Anterior cingulate cortex (tissue), 58 donors: Measurements from ENCODE around the gene B3GALNT1.
A peak's percentile ranks its signal among the peaks of the same experiment; 100 is the strongest.

Source experiments
- DNase-seq, 58 donors: peaks; one replicate each; lab custom pipeline; 2025; lab: John Stamatoyannopoulos, UW

Gene B3GALNT1

DNA sequence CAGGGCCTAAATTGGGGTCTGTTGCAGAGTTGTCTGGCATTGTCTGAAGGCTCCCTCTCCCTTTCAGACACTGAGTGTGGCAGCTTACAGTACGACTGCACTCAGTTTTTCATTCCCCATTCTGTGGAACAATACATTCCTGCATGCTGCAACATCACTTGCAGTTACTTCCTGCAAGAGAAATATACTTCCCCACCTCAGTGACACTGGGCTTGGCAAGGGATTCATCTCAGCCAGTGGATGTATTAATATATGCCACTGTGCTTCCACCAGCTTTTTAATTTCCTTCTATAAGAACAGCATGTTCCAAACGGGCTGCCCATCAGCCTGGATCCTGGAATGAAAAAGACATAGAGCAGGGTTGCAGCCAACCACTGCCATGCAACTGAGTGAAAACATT is 23.1 kb downstream of the B3GALNT1 start:
- DNase-seq: no peak

DNA sequence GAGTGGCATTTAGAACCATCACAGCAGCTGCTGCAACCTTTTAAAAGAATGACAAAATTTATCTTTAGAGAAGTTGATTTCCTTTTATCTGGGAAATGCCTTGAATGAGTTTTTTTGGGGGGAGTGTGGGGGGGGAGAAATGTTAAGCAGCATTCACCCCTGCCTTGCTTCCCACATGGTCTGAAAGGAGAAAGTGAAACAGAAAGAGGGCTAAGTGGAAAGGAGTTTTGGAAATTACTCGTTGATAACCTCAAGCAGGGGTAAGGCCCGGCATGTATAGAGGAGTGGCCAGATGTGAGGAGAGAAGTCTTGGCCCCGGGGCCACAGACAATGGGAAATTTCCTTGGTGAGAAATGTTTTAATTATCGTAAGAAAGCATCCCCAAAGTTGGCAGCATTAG is 23.5 kb downstream of the B3GALNT1 start:
- no peak for DNase-seq

DNA sequence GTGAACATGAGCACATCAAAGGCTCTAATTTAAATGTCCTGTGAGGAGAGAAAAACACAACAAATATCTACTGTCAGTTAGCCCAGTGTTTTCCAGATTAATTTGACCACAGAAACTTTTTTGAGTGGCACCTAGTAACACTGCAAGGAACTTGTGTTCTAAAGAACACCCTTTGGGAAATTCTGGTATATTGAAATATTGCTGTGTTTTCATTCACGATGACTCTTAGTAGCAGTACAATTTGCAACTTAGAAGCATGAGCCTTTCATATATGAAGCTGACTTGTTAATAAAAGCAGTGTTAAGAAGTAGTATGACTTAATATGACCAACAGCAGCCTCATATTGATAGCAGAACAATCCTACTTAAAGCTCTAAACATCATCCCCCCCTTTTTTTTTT is 32.0 kb downstream of the B3GALNT1 start:
- DNase-seq: no peak

DNA sequence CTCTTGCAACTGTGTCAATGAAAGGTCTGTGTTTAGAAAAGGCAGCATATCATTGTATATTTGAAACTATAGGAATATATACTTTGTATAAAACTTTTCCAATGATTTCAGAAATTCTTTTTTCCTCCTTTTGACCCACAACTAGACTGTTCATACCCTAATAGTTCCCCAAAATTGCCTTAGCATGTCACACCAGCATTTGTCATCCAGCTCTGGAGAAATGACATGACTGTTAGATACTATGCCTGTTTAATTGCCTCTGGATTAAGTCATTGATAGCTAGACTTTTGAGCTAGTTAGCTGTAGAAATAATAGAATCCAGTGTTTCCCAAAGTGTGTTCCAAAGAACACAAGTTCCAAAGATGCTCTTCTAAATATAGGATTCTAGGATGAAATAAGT is 32.4 kb downstream of the B3GALNT1 start:
- no peak for DNase-seq

DNA sequence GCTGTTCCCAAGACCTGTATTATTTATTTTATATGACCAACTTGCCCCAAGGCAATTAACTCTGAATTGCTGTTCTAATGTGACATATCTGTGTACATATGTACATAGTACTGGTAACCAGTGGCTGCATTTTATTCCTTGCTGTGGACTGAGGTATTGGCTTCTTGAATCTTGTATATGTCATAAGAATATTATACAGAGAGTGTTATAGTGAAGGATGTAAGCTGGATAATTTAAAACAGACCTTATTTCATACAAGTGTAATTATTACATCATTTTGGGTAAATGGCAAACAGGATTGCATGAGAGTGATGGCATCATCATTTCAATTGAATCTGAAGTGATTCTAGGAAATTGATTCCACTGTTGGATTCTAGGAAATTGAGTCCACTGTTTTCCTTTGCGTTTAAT is 32.9 kb downstream of the B3GALNT1 start:
- DNase-seq: no peak

DNA sequence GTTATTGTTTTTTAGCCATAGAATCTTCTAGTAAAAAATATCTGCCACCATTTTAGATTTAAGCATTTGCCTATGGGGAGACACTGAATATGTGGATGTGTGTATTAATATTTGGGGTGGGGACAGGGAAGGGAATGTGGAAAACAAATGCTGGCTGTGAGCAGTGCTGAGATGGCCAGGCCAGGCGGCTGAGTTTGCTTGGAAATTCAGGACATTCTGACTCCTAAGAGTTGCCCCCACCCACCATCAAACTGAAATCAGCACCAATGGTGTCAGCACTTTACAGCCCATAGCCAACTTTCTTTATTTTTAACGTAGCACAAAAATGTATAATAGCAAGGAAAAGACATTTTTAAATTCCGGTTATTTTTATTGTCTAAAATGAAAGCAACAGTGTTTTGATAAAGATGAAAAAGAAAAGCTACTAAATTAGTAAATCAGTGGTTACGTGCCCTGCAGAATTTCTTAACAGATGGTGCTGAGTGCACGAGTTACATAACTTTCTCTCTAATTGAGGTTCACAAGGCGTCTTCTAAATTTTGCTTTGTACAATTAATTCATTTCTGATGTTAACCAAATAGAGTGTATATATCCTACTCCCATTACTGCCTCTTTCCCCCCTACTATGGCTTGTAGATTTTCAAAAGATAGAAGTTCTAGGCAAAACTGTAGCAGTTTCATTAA is 34.0 kb downstream of the B3GALNT1 start:
- no peak for DNase-seq

DNA sequence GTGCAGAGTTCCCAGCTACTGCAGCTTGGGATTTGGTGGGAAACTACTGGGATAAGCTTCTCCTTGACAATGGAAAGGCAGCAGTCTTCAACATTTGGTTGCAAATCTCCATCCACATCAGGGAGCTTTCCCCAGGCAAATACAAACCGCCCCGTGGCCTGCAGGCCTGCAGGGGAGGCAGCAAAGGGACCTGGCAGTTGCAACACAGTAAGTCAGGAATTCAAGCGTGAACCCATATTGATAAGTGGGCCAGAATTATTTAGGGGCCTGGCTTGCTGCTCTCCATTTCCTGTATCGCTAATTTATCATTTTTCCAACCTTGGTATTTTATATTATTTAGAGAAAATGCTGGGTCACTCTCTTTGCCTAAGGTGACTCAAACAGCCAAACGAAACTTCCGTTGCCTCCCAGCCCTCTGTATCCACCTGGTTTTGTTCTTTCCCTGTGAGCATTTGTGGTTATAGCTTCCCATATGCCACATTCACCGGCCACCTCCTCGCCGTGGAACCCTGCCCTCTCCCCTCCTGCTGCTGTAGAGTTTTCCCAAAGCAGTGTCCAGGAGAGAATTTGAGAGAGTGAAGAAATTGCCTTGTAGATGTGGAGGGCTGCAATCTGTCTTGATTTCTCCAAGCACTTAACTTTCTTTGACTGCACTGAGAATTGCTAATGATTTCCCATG is 34.8 kb downstream of the B3GALNT1 start:
- DNase-seq: no peak

DNA sequence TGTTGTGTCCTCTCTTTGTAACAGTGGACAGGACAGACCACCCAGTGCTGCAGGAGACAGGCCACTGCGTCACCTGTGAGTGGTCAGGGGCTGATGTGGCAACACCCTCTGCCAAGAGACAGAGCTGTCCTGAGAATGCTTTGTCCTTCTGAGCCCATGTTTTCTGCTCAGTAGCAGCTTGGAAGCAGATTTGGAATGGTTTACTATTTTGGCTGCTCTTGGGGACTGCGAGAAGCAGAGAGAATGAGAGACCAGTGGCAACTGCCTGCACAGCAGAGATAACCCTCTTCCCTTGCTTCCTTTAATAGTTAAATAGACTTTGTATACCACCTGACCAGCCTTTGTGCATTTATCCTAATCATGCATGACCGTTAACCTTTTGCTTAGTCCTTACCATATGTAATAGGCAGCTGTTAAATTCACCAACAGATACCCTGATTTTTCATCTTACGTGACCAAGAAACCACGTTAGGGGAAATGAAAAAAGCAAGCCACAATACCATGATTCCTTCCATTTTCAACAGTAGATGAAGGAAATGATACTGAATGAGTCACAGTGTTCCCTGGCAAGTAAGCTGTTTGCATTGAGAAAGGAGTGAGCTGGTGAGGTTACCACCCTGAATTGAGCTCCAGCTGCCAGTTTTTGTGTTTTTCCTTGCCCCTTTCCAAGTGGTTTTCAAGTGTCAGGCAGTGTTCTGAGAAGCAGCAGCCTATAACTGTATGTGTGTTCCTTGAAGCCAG is 35.5 kb downstream of the B3GALNT1 start:
- peak in 13 of 58 donors; percentile 5 to 59 (median 20) for DNase-seq

DNA sequence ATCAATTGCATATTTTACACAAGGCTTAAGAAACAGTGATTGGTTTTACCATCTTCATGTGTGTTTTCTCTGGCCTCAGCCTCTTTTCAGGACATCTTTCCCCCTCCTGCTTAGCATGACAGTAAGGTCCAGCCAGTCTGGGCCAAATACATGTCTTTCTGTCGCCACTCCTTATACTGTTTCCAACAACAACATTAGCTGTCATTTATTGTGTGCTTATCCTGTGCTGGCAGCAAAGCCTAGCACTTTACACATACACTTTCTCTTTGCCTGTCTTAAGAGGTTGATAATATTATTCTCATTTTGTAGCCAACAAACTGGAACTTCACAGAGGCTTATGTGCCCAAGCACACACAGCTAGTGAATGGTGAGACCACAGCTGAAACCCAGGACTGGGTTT is 37.8 kb downstream of the B3GALNT1 start:
- DNase-seq: no peak

DNA sequence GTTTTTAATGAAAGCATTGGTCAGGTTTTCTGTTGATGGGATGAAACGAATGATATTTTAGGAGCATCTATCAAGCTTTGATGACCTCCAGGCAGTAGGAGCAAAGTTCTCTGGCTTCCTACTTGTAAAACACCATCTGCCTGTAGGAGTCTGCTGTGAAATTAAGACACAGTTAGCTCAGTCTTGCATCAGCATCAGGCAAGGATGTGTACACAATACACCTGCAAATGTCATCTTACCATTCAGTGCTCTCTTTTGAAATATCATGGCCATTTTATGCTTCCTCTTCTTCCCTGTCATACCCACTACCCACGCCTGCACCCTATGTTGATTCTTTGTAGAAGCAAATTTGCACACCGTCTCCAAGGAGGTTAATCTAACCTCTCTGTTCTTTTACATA is 38.2 kb downstream of the B3GALNT1 start:
- DNase-seq: peak in 1 of 58 donors; percentile 15

DNA sequence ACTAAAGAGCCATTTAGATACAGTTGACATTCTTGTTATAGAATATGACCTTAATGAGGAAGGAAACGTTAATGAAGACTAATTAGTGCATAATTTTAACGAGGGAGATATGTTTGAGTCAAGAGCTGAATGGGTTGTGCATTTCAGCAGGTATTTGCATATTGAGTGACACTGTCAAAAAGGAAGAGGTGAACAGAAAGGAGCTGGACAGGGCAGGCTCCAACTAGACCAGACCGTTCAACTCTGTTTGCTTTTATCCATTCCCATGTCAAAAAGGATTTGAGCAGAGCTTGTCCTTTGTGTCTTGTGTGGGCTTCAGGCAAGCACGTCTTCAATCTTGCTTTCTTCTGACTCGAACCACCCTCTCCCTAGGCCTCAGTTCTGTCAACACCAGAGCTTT is 40.7 kb downstream of the B3GALNT1 start:
- DNase-seq: no peak

DNA sequence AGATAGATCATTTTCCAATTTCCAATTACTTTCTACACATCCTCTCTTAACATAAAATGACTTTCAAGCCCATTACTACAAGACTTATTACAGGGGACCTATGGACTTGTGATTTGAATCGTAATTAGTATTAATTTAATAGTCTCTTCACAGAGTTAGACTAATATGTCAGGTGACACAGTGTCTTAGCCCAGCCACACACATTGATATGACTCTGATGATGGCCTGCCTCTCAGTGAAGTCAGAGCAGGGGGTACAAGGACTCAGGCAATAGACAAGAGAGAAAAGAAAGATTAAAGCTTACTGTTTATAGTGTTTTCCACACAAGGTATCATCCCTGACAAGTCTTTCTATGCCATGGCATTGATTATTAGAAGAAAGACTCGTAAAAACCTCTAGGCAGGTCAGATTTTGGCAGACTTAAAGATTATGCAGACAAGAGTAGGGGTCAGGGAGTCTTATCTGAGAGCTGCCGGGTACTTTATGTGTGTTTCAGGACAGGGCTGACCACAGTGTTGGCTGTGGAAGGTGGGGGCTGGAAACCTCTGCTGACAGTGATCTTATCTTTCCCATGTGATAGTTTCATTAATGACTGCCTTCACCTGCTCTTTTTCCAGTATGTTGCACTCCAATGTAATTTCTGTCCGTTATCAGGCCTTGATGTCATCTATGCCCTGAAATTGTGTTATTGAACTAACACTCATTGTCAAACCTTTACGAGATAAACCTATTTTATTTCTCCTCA is 50.1 kb downstream of the B3GALNT1 start:
- no peak for DNase-seq

DNA sequence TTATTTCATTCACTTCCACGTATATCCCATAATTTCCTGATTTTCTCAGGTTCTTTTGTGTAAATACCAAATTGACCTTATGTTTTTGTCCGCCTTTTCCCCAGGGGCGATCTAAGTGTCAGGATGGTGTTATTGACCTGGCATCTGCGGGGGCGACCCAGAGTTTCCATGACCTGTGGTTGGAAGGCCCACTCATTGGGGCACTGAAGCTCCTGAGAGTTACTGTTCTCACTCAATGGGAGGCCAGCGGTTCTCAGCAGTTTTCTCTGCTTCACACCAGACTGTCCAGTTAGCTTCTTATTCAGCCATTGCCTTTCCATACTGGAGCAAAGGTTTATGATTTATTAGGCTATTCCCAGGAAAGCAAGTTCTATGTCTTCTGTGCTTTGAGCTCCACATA is 53.3 kb downstream of the B3GALNT1 start:
- no peak for DNase-seq

DNA sequence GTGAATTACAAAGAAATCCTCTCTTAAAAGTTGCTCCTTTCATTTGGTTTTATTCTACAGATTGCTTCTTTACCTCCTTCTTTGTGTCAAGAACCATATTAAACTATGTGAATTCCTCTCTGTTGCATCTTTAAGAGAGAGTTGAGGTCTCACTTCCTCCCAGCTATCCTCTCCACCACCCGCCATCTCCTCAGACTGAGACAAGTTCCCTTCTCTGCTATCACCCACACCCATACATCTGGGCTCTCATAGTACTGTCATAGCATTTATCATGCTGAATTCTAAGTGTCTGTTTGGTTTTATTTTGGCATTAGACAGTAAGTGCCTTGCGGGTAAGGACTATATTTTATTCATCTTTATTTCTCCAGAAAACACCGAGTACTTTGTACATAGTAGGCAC is 54.2 kb downstream of the B3GALNT1 start:
- no peak for DNase-seq

DNA sequence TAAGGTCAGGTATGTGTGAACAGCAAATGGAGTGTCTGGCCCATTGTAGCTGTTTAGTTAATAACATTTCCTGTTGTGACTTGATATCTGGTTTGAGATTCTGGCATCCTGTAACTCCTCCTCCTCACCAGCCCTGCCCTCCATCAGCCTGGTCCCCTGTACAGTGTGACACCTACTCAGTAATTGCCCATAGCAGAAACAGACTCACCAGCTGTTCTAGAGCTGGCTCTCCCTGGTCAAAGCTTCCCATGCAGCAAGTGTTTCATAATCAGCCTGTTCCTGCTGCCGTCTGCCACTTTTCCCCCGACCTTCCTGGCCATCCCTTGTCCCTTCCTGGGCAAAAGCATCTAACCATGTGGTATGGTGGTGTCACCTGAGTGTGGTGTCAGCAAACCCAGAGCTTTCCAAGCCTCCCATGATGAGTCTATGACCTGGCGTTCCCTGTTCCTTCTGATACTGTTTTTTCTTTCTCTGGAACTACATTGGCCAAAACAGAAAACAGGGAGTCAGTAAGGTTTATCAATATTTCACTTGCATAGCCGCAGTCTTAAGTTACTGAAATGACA is 55.4 kb downstream of the B3GALNT1 start:
- DNase-seq: no peak

DNA sequence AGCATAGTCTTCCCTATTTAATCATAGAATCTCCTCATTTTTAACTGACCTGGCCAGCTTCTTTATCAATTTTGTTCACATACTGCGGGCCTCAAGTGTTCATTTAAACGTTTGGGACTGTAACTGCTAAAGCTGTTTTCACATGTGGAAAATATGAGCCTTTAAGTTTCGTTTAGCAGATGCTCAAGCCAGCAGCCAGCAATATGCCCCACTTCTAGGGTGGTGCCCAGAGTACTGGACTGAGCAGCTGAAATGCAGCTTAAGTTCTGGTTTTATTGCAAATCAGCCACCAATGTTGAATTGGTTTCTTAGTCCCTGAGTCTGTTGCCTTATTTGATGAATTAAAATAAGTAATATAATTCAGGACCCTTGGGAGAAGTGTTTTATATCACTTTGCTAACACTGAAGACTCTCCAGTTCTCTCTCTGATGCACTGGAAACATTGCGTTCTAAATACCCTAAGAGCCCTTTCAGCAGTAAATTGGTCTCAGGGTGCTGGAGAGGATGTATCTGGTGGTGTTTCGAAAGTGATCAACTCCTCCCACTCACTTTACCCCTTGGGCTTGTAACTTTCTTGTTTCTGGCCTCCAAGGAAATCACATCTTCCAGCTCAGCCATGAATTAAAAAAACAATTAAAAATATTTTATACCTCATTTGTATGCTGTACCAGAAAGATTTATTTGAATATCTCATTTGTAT is 61.7 kb downstream of the B3GALNT1 start:
- no peak for DNase-seq

DNA sequence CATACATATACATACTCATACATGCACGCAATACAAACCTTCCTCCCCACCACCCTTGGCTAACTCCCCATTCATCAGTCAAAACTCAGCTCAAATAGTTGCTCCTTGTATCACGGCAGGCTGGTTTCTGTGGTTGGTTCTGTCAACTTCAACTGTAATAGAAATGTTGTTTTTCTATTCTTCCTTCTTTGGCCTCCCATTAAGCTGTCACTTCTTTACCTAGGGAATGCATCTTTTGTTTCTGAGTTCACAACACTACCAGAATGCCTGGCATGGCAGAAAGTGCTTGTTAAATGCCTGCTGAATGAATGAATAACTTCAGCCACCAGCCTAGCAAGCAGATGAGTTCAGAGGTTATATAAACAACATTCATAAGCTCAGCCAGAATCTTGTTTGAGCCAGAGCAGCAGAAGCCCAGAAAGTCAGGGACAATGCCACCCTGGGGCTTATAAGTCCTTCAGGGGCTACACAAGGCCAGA is 63.1 kb downstream of the B3GALNT1 start:
- DNase-seq: no peak

DNA sequence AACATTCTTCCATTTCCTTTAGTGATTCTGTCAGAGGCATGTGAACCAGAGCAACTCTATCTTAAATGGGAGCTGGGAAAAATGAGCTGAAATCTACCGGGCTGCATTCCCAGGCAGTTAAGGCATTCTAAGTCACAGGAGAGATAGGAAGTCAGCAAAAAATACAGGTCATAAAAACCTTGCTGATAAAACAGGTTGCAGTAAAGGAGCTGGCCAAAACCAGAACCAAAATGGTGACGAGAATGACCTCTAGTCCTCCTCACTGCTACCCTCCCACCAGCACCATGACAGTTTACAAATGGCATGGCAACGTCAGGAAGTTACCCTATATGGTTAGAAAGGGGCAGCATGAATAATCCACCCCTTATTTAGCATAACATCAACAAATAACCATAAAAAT is 66.4 kb downstream of the B3GALNT1 start:
- DNase-seq: no peak

DNA sequence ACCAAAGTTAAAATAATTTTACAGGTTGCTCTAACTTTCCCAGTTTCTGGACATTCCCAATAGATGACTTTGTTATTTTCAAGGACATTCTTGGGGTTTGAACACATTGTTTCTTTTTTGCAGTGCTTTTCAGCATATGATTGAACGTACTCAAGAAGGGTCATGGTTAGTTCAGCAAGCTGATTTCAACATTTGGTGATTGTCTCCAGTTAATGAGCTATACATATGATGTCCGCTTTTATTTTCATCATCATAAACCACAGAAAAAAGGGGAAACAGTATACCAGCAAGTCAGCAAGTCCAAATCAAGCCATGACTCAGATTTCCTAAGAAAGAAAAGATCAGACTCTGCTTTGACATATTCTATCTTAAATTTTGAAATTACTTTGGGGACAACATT is 69.4 kb downstream of the B3GALNT1 start:
- no peak for DNase-seq
